Activated naive CD8-positive, alpha-beta T cell treated with anti-CD3 and anti-CD28 coated beads, Interleukin-2, amount 50 U/mL, for 24 hours (primary cell): Measurements from ENCODE around the gene HMBS.
"Not testable (repeated sequence)": the region's sequence is repeated elsewhere in the genome, so short reads cannot be mapped to it uniquely, and the experiment has no call there.

Experiments
- ATAC-seq: fragments of 150-1000 bp; cut with Tn5 transposase; one replicate; pipeline ENCODE4 v1.10.0; 2021
- DNase-seq: peaks from one replicate; pipeline ENCODE4 v3.0.0; 2021
- H3K27ac Mint-ChIP-seq: one replicate; pipeline ENCODE4 v1.8.0; 2021; ENCODE audit warnings: mild to moderate bottlenecking, mixed read lengths
- H3K27me3 Mint-ChIP-seq: one replicate; pipeline ENCODE4 v1.8.0; 2021; ENCODE audit warnings: mixed read lengths
- H3K36me3 Mint-ChIP-seq: one replicate; pipeline ENCODE4 v1.8.0; 2021; ENCODE audit warnings: low read depth, mixed read lengths
- H3K4me1 Mint-ChIP-seq: one replicate; pipeline ENCODE4 v1.8.0; 2021; ENCODE audit warnings: mixed read lengths
- H3K4me3 Mint-ChIP-seq: one replicate; pipeline ENCODE4 v1.8.0; 2021; ENCODE audit warnings: mild to moderate bottlenecking, moderate library complexity, mixed read lengths
- H3K9me3 Mint-ChIP-seq: one replicate; pipeline ENCODE4 v1.8.0; 2021; ENCODE audit warnings: mixed read lengths

HMBS gene

DNA sequence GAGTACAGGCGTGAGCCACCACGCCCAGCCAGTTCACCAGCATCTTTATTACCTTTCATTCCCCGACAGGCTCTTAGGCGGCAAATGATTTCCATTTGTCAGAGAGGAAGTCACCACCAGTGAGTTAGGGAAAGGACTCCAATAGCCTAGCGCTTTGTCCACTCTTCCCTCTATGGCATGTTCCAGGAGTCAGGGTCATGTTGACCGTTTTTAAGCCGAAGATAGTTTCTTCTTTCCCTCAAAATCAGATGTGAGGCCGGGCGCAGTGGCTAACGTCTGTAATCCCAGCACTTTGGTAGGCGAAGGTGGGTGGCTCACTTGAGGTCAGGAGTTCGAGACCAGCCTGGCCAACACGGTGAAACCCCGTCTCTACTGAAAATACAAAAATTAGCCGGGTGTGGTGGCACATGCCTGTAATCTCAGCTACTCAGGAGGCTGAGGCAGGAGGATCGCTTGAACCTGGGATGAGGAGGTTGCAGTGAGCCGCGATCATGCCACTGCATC, 18.5 kb downstream of the HMBS start:
- Mint-ChIP-seq H3K27ac (peak overlapping the region; percentile 98), H3K4me3 (peak overlapping the region; percentile 89), H3K36me3 (peaks cover 19% of the 10 kb centered on the region), H3K4me1 (peaks cover 49% of the 10 kb centered on the region)
- DNase-seq, H3K27me3 Mint-ChIP-seq, ATAC-seq, H3K9me3 Mint-ChIP-seq: not testable (repeated sequence)

DNA sequence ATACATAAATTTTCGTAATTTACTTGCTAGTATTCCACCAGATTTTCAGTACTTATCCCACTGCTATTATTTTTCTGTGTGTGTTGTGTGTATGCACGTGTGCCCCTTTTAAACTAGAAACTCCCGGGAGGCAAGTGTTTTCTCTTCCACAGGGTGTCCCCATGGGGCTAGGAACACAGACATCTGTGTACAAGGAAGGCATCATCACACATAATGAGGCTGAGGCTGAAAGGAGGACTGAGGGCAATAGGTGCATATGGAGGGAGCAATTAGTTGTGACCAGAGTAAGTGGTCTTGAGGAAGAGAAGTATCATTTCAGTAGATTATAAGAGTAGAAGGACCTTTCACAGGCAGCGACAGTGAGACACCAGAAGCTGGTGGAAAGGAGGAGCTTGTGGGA, 19.1 kb downstream of the HMBS start:
- no peak for DNase-seq
- Mint-ChIP-seq H3K27ac (peak overlapping the region; percentile 68), H3K9me3 (no peaks in the 10 kb centered on the region), H3K4me1 (peaks cover 51% of the 10 kb centered on the region), H3K27me3 (no peaks in the 10 kb centered on the region), H3K4me3 (peak overlapping the region; percentile 50), H3K36me3 (peaks cover 13% of the 10 kb centered on the region)
- ATAC-seq = no peak

DNA sequence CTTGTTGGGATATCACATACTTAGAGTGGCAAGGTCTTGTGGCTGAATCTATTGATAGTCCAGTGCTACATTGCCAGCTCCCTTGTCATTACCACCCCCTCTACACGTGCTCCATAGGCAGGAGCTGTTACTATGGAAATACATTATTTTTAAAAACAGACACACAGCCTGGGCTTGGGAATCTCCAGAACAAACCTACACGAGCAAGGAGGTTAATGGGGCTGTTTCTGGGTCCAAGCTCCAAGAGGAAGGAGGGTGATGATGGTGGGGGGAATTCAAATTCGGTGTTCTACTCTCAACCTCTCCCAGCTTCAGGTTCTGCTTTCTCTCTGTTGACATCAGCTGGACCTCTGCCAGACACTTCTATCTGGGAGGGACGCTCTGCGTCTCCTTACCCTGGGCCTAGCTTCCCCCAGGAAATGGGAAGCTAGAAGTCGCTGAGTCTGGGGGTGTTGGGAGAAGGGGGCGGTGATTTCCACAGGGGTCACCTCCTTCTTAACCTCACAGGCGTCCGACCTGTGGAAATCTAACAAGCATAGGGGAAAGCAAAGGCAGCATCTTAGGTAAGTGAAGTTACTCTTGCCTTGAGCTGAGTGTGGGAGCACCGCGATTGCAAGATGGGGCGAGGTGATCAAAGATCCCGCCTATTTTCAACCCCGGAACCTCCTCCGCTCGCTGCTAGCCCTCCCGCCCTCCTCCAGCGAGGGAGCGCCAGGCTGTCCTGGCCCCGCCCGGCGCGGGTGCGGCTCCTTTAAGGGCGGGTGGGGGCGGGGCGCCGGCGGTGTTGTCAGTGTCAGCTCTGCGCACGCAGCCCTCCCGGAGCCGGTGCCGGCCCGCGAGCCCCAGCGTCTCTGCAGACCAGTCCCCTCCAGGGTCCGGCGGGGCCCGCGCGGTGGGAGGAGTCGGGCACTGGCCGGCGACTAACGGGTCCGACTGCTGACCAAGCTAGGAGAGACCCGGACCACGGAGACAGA, 22.2 kb downstream of the HMBS start, which contains the start of gene C2CD2L:
TSS of gene C2CD2L (plus strand) at position 781 of the 974 bp plus-strand sequence. CDS start 398 bp downstream, outside the sequence.
- Mint-ChIP-seq H3K36me3 (peaks cover 11% of the 10 kb centered on the region), H3K27ac (peak within 1 kb of the TSS; percentile 89), H3K9me3 (no peaks in the 10 kb centered on the region), H3K4me3 (peak within 1 kb of the TSS; percentile 92), H3K27me3 (no peaks in the 10 kb centered on the region), H3K4me1 (peaks cover 49% of the 10 kb centered on the region)
- peak; percentile 89 for DNase-seq
- peak; percentile 90 for ATAC-seq

DNA sequence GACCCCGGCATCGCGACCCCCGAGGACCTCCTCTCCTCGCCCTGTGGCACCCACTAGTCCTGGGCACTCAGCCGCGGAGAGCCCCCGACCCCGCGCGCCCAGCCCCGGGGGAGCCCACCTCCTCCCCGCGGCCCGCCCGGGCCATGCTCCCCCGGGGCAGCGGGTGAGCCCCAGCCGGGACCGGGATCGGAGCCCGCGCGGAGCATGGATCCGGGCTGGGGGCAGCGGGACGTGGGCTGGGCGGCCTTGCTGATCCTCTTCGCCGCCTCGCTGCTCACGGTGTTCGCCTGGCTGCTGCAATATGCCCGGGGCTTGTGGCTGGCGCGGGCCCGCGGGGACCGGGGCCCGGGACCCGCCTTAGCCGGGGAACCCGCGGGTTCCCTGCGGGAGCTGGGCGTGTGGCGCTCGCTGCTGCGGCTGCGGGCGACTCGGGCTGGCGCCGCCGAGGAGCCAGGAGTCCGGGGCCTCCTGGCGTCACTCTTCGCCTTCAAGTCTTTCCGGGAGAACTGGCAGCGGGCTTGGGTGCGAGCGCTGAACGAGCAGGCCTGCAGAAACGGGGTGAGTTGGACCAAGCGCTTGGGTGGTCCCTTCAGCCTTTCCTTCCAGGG, 23.0 kb downstream of the HMBS start:
- Mint-ChIP-seq H3K9me3 (no peaks in the 10 kb centered on the region), H3K27me3 (no peaks in the 10 kb centered on the region), H3K4me3 (peak overlapping the region; percentile 92), H3K27ac (peak overlapping the region; percentile 89), H3K36me3 (peaks cover 13% of the 10 kb centered on the region), H3K4me1 (peaks cover 46% of the 10 kb centered on the region)
- ATAC-seq (peak; percentile 7), DNase-seq (no peak)

DNA sequence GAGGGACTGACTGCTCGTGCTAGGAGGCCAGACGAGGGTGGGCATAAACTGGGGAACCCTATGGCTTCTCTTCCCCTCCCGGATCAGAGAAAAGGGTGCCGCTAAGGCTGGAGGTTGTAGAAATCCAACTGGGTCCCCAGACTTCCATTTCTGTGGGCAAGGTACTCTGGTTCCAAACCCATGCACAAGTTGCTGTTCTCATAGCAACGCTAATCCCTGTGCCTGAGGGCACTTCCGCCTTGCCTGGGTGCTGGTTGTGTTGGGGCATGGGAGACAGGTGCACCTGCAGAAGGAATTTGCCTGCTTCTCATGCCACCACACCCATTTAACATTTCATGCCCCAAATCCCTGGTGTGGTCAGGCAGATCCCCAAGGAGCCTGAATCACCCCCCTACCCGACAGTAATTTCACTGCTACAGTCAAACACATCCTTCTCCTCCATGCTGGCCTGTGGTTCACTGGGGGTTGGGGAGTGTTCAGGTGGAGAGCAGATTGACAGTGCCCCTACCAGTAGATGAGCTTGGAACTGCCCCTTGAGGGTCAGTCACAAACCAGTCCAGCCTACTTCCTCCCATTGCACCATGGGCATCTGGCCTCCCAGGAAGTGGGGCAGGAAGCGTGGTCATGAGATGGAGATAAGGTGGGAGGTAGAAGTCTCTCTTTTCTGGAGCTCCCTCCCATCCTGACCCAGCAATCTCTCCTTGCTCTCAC, 23.6 kb downstream of the HMBS start:
- Mint-ChIP-seq H3K4me1 (peaks cover 41% of the 10 kb centered on the region), H3K27ac (peak overlapping the region; percentile 89), H3K4me3 (peak overlapping the region; percentile 92), H3K36me3 (peaks cover 17% of the 10 kb centered on the region), H3K27me3 (no peaks in the 10 kb centered on the region), H3K9me3 (no peaks in the 10 kb centered on the region)
- peak; percentile 31 for ATAC-seq
- DNase-seq = no peak

DNA sequence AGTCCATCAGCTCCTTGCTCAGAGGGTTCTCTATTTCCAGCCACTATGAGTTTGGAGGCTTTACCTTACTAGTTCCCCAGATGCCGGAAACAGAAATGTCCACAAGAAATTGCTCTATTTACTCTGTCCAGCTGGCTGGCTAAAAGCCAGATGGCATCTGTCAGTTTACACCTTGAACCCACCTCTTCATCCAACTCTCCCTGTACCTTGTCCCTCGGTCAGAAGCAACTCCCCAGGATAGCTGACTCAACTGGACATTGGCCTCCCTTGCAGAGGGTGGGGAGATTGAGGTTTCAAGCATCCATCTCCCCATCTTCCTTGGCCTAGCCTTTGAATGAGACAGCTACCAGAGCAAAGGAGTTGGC, 24.2 kb downstream of the HMBS start:
- H3K4me3 Mint-ChIP-seq = peak overlapping the region; percentile 92
- H3K27ac Mint-ChIP-seq = peak overlapping the region; percentile 89
- H3K36me3 Mint-ChIP-seq = peaks cover 20% of the 10 kb centered on the region
- H3K9me3 Mint-ChIP-seq = no peaks in the 10 kb centered on the region
- H3K4me1 Mint-ChIP-seq = peaks cover 37% of the 10 kb centered on the region
- no peak for ATAC-seq
- H3K27me3 Mint-ChIP-seq = no peaks in the 10 kb centered on the region
- DNase-seq = no peak

DNA sequence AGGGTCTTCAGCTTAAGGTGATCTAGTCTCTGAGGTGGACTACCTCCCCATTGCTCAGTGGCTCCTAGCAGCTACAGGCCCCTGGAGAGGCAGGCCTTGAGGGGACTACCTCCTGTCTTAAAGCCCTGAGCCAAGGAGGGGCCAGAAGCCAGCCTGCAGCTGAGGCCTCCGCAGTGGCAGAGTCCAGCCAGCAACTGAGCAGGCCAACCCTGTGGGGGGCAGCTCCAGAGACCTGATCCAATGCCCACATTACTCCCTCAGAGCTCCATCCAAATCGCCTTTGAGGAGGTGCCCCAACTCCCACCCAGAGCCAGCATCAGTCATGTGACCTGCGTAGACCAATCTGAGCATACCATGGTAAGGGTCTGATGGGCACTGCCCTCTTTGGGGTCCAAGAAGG, 25.2 kb downstream of the HMBS start:
- H3K36me3 Mint-ChIP-seq = peaks cover 22% of the 10 kb centered on the region
- H3K27ac Mint-ChIP-seq = no peak overlapping the region
- H3K4me1 Mint-ChIP-seq = peaks cover 38% of the 10 kb centered on the region
- peak overlapping the region; percentile 92 for H3K4me3 Mint-ChIP-seq
- DNase-seq (no peak), ATAC-seq (no peak)
- H3K9me3 Mint-ChIP-seq = no peaks in the 10 kb centered on the region
- no peaks in the 10 kb centered on the region for H3K27me3 Mint-ChIP-seq

DNA sequence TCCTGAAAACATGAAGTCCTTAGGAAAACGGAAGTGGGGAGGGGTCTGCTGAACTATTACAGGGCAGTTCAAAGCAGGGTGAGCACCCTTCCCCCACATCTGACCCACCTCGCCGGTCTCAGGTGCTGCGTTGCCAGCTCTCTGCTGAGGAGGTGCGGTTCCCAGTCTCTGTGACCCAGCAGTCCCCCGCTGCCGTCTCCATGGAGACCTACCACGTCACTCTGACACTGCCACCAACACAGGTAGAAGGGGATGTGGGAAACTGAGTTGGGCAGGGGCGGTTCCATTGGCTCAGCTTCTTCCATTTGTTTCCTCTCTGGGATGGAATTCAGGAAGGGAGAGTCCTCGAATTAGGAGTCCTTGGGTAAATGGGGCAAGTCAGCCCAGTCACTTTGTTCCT, 25.8 kb downstream of the HMBS start:
- no peaks in the 10 kb centered on the region for H3K9me3 Mint-ChIP-seq
- no peaks in the 10 kb centered on the region for H3K27me3 Mint-ChIP-seq
- H3K36me3 Mint-ChIP-seq = peaks cover 26% of the 10 kb centered on the region
- no peak overlapping the region for H3K4me3 Mint-ChIP-seq
- ATAC-seq (no peak), DNase-seq (no peak)
- H3K4me1 Mint-ChIP-seq = peaks cover 40% of the 10 kb centered on the region
- no peak overlapping the region for H3K27ac Mint-ChIP-seq

DNA sequence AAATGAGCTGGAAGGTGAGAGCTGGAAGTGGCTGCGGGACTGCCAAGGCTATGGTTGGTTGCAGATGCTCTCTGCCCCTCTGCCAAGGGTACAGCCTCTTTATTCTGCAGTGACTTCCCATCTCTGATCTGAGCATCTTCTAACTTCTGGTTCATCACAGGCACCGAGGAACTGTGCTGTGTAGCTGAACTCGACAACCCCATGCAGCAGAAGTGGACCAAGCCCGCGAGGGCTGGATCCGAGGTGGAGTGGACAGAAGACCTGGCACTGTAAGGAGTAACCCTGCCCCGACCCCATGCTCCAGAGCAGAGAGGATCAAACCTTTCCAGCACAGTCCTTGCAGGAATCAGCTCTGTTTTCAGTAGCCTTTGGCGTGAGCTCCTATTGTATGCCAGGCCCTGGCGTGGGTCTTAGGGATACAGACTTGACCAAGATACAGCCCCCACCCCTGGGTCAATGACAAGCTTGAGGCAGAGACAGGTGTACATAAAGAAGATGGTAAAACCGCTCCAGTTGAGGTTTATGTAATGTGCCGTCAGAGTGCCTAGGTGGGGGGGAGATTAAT, 26.8 kb downstream of the HMBS start:
- peaks cover 33% of the 10 kb centered on the region for H3K36me3 Mint-ChIP-seq

DNA sequence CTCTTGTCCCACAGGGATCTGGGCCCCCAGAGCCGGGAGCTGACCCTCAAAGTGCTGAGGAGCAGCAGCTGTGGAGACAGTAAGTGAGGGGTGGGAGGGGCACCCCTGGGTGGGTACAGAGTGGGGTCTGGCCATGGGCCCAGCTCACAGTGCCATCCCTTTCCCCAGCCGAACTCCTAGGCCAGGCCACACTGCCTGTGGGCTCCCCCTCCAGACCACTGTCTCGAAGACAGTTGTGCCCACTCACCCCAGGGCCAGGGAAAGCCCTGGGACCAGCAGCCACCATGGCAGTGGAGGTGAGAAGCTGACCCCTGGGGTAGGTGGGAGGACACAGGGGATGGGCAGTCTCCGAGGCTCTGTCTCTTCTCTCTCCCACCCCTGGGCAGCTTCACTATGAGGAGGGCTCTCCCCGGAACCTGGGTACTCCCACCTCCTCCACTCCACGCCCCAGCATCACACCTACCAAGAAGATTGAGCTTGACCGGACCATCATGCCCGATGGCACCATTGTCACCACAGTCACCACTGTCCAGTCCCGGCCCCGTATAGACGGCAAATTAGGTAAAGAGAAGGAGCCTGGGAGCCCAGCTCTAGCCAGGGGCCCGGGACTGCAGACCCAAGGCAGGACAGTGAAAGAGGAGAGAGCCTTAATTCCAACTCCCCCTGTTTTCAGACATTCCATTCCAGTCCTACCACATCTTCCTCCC, 27.8 kb downstream of the HMBS start:
- no peaks in the 10 kb centered on the region for H3K27me3 Mint-ChIP-seq
- no peak overlapping the region for H3K27ac Mint-ChIP-seq
- peaks cover 41% of the 10 kb centered on the region for H3K36me3 Mint-ChIP-seq
- ATAC-seq (no peak), DNase-seq (no peak)
- H3K9me3 Mint-ChIP-seq = no peaks in the 10 kb centered on the region
- H3K4me3 Mint-ChIP-seq = no peak overlapping the region
- H3K4me1 Mint-ChIP-seq = peaks cover 31% of the 10 kb centered on the region

More for the DNA sequence above, 26.8 kb downstream of the HMBS start:
- DNase-seq (no peak), ATAC-seq (no peak)
- Mint-ChIP-seq H3K27ac (no peak overlapping the region), H3K27me3 (no peaks in the 10 kb centered on the region), H3K4me3 (no peak overlapping the region), H3K4me1 (peaks cover 36% of the 10 kb centered on the region), H3K9me3 (no peaks in the 10 kb centered on the region)

DNA sequence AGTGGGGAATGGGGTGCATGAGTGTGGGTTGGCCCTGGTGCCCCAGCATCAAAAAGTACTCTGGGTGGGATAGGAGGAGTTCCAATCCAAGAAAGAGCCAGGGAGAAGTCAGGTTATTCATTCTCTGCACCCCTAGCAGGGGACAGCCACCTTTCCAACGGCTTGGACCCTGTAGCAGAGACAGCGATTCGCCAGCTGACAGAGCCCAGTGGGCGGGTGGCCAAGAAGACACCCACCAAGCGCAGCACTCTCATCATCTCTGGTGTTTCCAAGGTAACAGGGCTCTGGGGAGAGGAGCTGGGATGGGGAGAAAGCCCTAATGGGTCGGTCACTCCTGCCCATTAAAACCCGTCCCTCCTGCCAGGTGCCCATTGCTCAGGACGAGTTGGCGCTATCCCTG, 29.0 kb downstream of the HMBS start:
- DNase-seq (no peak), ATAC-seq (no peak)
- Mint-ChIP-seq H3K36me3 (peaks cover 46% of the 10 kb centered on the region), H3K27ac (no peak overlapping the region), H3K9me3 (no peaks in the 10 kb centered on the region), H3K27me3 (no peaks in the 10 kb centered on the region), H3K4me1 (peaks cover 25% of the 10 kb centered on the region), H3K4me3 (no peak overlapping the region)

DNA sequence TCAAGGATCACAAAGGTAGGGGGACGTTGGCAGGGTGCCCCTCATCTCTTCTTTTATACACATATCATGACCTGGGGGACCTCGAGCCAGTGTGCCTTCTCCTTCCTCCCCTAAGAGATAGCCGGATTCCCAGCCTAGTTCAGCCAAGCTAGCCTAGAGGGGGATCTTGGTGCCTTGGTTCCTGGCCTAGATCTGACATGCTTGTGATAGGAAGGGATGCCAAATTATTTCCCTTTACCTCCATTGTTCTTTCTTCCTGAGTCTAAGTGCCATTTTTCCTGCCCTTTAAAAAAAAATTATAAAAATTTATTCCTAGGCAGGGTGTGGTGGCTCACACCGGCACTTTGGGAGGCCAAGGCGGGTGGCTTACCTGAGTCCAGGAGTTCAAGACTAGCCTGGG, 29.7 kb downstream of the HMBS start:
- peaks cover 46% of the 10 kb centered on the region for H3K36me3 Mint-ChIP-seq
- no peaks in the 10 kb centered on the region for H3K9me3 Mint-ChIP-seq
- H3K4me1 Mint-ChIP-seq = peaks cover 19% of the 10 kb centered on the region
- DNase-seq = no peak
- no peak for ATAC-seq
- H3K27ac Mint-ChIP-seq = no peak overlapping the region
- H3K4me3 Mint-ChIP-seq = no peak overlapping the region
- H3K27me3 Mint-ChIP-seq = no peaks in the 10 kb centered on the region

DNA sequence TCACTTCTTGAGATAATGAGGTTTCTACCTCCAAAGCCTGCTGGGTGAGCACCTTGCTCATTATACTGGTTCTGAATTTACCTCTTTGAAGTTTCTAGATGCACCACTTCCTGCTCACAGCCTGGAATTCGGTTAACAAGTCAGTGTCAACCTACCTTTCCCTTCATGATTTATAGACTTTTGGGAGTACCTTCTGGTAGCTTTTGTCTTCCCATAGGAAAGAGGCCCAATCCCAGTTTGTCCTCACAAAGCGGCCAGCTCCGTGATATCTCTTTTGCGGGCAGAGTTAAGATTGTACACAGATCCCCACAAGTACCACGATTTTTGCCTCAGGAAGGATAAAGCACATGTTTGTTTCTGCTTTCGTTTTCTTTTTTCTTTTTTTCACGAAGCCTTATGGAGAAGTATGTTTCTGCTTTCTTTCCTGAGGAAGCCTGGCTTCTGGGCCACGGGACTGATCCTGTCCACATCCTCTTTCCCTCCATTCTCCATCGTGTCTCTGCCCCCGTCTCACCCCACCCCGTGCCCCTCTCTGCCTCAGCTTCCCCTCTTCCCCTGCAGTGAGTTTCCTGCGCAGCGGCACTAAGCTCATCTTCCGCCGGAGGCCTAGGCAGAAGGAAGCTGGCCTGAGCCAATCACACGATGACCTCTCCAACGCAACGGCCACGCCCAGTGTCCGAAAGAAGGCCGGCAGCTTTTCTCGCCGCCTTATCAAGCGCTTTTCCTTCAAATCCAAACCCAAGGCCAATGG, 31.0 kb downstream of the HMBS start:
- peak; percentile 59 for ATAC-seq
- Mint-ChIP-seq H3K27ac (peak overlapping the region; percentile 81), H3K27me3 (no peaks in the 10 kb centered on the region), H3K4me1 (peaks cover 18% of the 10 kb centered on the region), H3K4me3 (peak overlapping the region; percentile 60), H3K9me3 (no peaks in the 10 kb centered on the region), H3K36me3 (peaks cover 39% of the 10 kb centered on the region)
- no peak for DNase-seq
